SU-DHL-6 (cell line): ENCODE results near the gene NACC1.

Experiments
- H2AFZ ChIP-seq: fragments of 200-600 bp; sonication (generic); 2 replicates; pipeline ENCODE4 v1.6.1; 2014; ENCODE audit warnings: low read depth, mild to moderate bottlenecking, moderate library complexity, mixed read lengths, antibody characterized with exemption, low read length; ENCODE audit not compliant: severe bottlenecking
- H3F3A ChIP-seq: fragments of 200-600 bp; shearing (Covaris generic); 2 replicates; pipeline ENCODE4 v1.6.0; 2016; ENCODE audit warnings: antibody characterized with exemption, mild to moderate bottlenecking; ENCODE audit not compliant: insufficient read depth
- H3K27ac ChIP-seq: fragments of 200-600 bp; sonication (generic); 2 replicates; pipeline ENCODE4 v1.5.1; 2016; ENCODE audit warnings: low read depth, mild to moderate bottlenecking, low read length, moderate library complexity, mixed read lengths
- H3K27me3 ChIP-seq: fragments of 200-600 bp; sonication (generic), shearing (Covaris generic); 2 replicates; pipeline ENCODE4 v1.6.0; 2014; ENCODE audit warnings: mild to moderate bottlenecking, low read length
- H3K36me3 ChIP-seq: fragments of 200-600 bp; sonication (generic); 2 replicates; pipeline ENCODE4 v1.6.1; 2014; ENCODE audit warnings: mild to moderate bottlenecking, low read length, mixed read lengths
- H3K4me2 ChIP-seq: fragments of 300-600, 200-600 bp; shearing (Covaris generic), sonication (generic); 2 replicates; pipeline ENCODE4 v1.6.0; 2014; ENCODE audit warnings: low read length, low read depth, mild to moderate bottlenecking; ENCODE audit not compliant: poor library complexity, severe bottlenecking
- H3K4me3 ChIP-seq: fragments of 200-600 bp; sonication (generic); 2 replicates; pipeline ENCODE4 v1.5.1; 2014; ENCODE audit warnings: antibody characterized with exemption, low read length, mild to moderate bottlenecking, mixed read lengths; ENCODE audit not compliant: insufficient read depth, poor library complexity, severe bottlenecking
- H3K79me2 ChIP-seq: fragments of 200-600 bp; sonication (generic); 2 replicates; pipeline ENCODE4 v1.6.1; 2014; ENCODE audit warnings: mild to moderate bottlenecking, low read length, moderate library complexity; ENCODE audit not compliant: insufficient read depth
- H3K9ac ChIP-seq: fragments of 200-600 bp; sonication (generic); 2 replicates; pipeline ENCODE4 v1.7.0; 2014; ENCODE audit warnings: mild to moderate bottlenecking, low read length
- H3K9me2 ChIP-seq: fragments of 200-600 bp; sonication (generic); replicated peaks from 2 replicates; pipeline ENCODE4 v1.6.1; 2014; ENCODE audit warnings: low read length; ENCODE audit not compliant: insufficient read depth
- H3K9me3 ChIP-seq: fragments of 200-600 bp; sonication (generic); 2 replicates; pipeline ENCODE4 v1.6.1; 2014; ENCODE audit warnings: low read length, mixed read lengths; ENCODE audit not compliant: insufficient read depth
- H4K20me1 ChIP-seq: fragments of 200-600 bp; sonication (generic); 2 replicates; pipeline ENCODE4 v1.6.1; 2014; ENCODE audit warnings: low read depth, mild to moderate bottlenecking, antibody characterized with exemption, low read length, moderate library complexity, mixed read lengths
- CTCF ChIP-seq: fragments of 200-600 bp; sonication (generic); IDR thresholded peaks from one replicate; pipeline ENCODE4 v1.5.1; 2017; ENCODE audit warnings: antibody characterized with exemption, mild to moderate bottlenecking, low read length, moderate library complexity; ENCODE audit not compliant: insufficient read depth, poor library complexity, severe bottlenecking
- EZH2phosphoT487 ChIP-seq: fragments of 200-600 bp; sonication (generic), shearing (Covaris generic); conservative IDR thresholded peaks from 2 replicates; pipeline ENCODE4 v1.6.1; 2018; ENCODE audit warnings: mild to moderate bottlenecking, antibody characterized with exemption, low read length, moderate library complexity, mixed read lengths

NACC1 gene

DNA sequence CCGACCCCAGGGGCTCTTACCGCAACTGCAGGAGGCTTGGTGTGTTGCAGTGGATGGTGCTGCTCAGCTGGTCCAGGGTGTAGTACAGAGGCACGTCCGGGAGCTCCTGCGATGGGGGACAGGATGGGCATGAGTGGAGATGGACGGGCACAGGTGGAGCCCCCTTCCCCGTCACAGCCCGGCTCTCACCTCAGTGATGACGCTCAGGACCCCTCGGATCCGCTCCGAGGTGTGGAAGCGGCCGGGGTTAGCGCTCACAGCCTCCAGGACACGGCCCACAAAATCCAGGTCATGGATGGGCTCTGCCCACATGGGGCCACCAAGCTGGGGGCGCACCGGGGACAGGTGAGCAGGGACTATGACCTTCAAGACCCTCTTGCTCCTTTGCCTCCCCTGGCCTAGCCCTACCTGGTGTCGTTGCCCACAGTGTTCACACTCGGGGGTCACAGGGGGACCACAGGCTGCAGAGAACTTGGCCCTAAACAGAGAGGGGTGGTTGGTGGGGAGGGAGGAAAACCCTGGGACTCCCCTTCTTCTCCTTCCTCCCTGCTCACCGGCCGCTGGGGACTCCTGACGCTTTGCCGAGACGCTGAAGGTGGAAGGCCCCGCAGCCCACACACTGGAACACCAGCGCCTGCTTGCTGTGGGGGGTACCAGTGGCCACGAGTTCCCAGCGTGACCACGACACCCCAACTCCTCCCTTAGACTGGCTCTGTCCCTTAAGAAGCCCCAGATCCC, 8.5 kb upstream of the NACC1 start:
- Histone ChIP-seq H3K79me2 (no peaks in the 10 kb centered on the region; the same call in 1 of the 2 replicates), H3K4me3 (no peak overlapping the region), H3F3A (peaks cover 16% of the 10 kb centered on the region), H3K27ac (no peak overlapping the region), H3K9ac (no peak overlapping the region), H4K20me1 (no peaks in the 10 kb centered on the region), H3K9me3 (no peaks in the 10 kb centered on the region), H2AFZ (no peak overlapping the region), H3K4me2 (no peak overlapping the region), H3K36me3 (no peaks in the 10 kb centered on the region), H3K27me3 (no peaks in the 10 kb centered on the region), H3K9me2 (no peaks in the 10 kb centered on the region)
- TF ChIP-seq EZH2phosphoT487 (no peak), CTCF (no peak)

DNA sequence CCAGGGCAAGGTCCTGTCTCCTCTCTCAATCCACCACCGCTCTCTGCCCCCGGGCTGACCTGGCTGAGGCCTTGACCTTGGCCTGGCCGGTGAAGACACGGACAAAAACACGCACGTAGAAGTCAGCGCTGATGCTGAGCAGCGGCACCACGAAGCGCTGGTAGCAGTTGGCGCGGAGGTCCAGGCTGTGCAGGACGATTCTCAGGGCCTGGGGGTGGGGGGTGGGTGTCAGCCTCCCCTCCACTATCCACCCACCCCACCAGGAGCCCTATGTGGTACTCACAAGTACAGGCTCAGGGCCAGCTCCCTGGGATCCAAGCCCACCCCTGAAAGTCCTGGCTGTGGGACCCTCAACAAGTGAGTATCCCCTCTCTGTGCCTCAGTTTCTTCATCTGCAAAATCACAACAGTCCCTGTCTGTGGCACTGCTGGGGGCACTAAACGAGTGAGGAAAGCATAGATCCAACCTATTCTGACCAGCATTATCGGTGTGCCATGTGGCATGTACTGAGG, 7.9 kb upstream of the NACC1 start:
- Histone ChIP-seq H4K20me1 (no peaks in the 10 kb centered on the region), H3F3A (peaks cover 10% of the 10 kb centered on the region), H3K27ac (no peak overlapping the region), H2AFZ (no peak overlapping the region), H3K27me3 (no peaks in the 10 kb centered on the region), H3K9me3 (no peaks in the 10 kb centered on the region), H3K36me3 (0 out of 2 replicates have a peak, but pooled peaks cover 2% of the 10 kb centered on the region), H3K9me2 (no peaks in the 10 kb centered on the region), H3K4me3 (no peak overlapping the region), H3K9ac (no peak overlapping the region), H3K4me2 (no peak overlapping the region), H3K79me2 (no peaks in the 10 kb centered on the region; the same call in 1 of the 2 replicates)
- TF ChIP-seq EZH2phosphoT487 (no peak), CTCF (no peak)

DNA sequence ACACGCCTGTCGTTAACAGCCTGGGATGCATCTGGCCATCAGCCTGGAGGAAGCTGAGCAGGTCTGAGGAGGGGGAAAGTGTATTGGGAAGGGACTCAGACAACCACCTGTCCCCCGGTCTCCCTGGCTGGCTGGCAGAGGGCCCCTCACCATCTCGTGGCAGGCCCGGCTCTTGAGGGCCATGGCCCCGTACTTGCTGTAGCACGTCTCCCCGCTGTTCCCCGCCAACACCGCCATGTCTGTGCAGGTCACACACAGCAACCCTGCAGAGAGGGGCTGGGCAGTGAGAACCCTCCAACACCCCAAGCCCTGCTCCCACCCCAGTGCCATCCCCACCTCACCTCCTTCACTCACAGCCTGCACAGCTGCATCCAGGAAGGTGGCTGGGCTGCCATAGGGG, 5.5 kb upstream of the NACC1 start:
- Histone ChIP-seq H3F3A (peaks cover 8% of the 10 kb centered on the region), H3K4me3 (no peak overlapping the region), H3K4me2 (no peak overlapping the region), H3K27me3 (no peaks in the 10 kb centered on the region), H2AFZ (no peak overlapping the region), H3K9me2 (no peaks in the 10 kb centered on the region), H3K27ac (no peak overlapping the region), H3K79me2 (peaks cover 10% of the 10 kb centered on the region), H4K20me1 (no peaks in the 10 kb centered on the region), H3K9me3 (no peaks in the 10 kb centered on the region), H3K9ac (no peak overlapping the region), H3K36me3 (0 out of 2 replicates have a peak, but pooled peaks cover 2% of the 10 kb centered on the region)
- TF ChIP-seq EZH2phosphoT487: no peak
- TF ChIP-seq CTCF: no peak
